ENCODE measurements around the gene PEPD.

Gene PEPD

GRCh38 chr19:33403221-33403972, 118.2 kb downstream of the PEPD start:
- DNase-seq, result no peak

- no peak for DNase-seq
These were observed 119.0 kb downstream of the PEPD start for GRCh38 chr19:33402421-33403220.

- no peak for DNase-seq
These were observed 119.7 kb downstream of the PEPD start for GRCh38 chr19:33401683-33402420.

- DNase-seq, result no peak
These were observed 120.5 kb downstream of the PEPD start for GRCh38 chr19:33400856-33401682.

DNA sequence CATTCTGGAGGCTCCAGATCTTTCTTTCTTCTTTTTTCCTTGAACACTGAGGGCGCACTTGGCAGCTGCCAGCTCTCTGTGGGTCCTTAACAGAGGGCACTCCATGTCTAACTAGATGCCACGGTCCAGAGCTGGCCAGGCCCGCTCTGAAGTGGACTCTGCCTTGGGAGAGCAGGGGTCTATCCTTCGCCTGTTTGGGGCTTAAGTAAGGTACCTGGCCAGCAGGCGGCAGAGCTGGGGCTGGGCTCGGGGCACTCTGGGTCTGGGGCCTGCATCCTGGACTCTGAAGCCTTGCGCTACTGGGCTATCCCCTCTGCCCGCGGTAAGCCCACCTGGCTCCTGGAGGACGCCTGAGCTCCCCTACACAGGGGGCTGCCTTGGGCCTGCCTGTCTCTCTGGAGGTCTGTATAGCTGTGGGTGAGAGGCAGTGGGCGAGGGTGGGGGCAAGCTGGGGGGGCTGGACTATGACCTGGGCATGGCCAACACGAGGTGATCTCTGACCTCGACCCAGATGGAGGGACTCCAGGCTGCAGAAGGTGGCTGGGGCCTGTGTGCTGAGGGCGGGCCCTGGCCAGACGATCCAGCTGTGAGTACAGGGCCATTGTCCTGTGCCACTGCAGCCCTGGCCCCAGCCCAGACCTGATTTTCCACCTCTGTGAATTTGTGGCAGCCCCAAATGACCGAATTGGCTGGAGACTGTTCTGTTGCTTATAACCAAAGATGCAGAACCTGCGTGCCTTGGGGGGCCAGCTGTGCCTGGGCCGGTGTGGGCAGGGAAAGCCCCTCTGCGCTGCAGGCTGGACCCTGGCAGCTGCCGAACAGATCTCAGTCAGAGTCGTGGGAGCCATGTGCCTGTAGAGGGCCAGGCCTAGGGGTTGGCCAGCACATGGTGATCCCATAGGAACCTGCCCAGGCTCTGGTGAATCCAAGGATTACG, 121.6 kb downstream of the PEPD start:
- DNase-seq, result no peak

- no peak for DNase-seq
These were observed 122.4 kb downstream of the PEPD start for GRCh38 chr19:33399081-33399744.

- no peak for DNase-seq
These were observed 123.1 kb downstream of the PEPD start for GRCh38 chr19:33398361-33399060.

DNA sequence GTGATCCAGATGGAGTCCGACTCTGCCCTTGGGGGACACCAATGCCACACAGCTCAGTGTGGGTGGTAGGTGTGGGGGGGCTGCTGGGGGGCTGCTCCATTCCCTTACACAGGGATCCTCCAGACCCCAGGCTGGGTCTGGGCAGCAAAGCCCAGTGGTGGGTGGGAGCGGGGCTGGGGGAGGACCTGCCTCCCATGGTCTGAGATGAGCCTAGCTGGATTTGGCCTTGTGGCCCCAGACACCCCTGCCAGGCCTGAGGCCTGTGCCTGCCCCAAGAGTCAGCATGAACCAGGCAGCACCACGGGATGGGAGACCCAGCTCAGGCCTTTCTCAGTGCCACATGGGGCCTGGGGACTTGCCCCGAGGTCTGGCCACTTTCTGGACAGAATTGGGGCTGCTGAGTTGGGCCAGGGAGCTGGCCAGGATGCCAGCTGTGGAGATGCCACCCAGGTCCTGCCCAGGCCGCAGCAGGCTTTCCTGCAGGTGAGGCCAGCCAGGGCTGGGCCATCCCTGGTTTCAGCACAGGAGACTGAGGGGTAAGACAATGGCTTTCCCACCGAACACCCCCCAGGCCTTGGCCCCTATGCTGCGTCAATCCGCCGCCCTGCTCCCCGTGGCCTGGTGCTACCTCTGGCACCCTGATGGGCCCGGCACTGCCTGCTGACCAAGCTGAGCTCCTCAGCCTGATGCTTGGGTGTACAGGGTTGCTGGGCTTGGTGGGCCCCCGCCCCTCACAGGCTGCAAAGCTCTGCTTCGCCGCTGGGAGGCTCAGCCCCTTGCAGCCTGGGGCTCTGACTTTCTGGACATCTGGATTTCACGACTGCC, 123.8 kb downstream of the PEPD start:
- DNase-seq, result no peak

- no peak for DNase-seq
These were observed 124.7 kb downstream of the PEPD start for GRCh38 chr19:33396701-33397535.

GRCh38 chr19:33395561-33396550, 125.7 kb downstream of the PEPD start:
- no peak for DNase-seq

- no peak for DNase-seq
These were observed 126.6 kb downstream of the PEPD start for GRCh38 chr19:33394723-33395560.

DNA sequence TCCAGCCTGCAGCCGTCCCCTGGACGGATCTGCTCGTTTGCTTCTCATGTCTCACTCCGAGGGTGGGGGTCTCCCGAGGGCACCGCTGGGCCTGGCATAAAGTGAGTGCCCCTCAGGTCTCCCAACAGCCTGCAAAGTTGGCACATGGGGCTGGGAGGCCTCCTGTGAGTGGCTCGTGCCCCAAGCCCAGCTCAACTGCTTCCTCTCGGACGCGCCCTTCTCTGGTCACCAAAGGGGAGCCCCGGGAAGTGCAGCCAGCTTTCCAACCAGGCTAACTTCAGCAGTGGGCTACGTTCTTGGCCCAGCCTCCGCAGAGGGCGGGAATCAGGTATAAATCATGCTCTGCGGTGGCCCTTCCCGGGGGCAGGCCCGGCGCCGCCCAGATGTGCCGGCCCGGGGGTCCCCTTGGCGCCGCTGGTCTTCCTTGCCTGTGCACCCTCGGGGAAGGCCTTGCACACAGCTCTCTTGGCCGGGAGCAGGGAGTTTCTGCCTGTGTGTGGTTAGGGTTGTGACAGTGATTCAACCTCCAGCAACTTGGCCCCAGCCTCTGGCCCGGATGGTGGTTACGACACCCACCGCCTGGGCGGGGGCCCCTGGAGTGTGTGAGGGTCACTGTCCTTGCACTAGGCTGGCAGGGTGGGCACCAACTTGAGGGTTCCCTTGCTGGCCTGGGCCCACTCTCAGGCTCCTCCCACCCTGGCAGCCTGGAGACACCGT, 127.4 kb downstream of the PEPD start:
- DNase-seq, result no peak

DNA sequence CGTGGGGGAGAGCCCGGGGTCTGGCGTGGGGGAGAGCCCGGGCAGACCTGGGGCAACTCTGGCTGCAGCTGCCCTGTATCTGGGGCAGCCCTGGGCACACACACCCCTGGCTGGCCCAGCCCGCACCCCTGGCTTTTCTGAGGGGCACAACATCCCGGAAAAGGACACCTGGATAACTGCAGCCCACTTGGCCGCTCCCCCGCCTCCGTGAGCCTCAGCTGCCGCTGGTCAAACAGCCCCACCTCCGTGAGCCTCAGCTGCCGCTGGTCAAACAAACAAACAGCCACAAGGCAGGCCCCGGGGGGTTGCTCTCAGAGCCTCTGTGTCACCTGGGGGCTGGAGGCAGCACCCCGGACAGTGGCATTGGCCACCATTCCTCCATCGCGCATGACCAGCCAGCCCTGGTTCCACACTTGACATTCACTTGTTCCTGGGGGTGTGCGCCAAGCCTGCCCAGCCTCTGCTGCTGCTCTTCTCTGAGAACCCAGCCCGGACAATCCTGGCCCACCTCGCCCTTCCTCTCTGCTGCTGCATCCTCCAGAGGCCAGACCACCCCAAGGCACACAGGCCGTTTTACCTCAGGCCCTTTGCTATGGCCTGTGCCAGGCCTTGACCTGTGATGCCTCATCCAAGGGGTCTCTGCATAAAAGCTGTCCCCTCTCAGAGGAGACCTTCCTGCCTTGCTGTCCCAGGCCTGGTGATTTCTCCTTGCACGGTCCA, 128.1 kb downstream of the PEPD start:
- DNase-seq, result no peak
